ENCODE data around the gene GET3.
"Not testable (repeated sequence)": the region's sequence is repeated elsewhere in the genome, so short reads cannot be mapped to it uniquely, and the experiment has no call there.

- TF ChIP-seq, protein P1, sequence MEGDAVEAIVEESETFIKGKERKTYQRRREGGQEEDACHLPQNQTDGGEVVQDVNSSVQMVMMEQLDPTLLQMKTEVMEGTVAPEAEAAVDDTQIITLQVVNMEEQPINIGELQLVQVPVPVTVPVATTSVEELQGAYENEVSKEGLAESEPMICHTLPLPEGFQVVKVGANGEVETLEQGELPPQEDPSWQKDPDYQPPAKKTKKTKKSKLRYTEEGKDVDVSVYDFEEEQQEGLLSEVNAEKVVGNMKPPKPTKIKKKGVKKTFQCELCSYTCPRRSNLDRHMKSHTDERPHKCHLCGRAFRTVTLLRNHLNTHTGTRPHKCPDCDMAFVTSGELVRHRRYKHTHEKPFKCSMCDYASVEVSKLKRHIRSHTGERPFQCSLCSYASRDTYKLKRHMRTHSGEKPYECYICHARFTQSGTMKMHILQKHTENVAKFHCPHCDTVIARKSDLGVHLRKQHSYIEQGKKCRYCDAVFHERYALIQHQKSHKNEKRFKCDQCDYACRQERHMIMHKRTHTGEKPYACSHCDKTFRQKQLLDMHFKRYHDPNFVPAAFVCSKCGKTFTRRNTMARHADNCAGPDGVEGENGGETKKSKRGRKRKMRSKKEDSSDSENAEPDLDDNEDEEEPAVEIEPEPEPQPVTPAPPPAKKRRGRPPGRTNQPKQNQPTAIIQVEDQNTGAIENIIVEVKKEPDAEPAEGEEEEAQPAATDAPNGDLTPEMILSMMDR (IDR thresholded peaks at IDR 0.05): not testable (repeated sequence)
- not testable (repeated sequence) for TF ChIP-seq POLR2A (IDR thresholded peaks at IDR 0.05); POLR2AphosphoS5 (IDR thresholded peaks at IDR 0.05; ENCODE audit: insufficient read depth in 1 of 2, low read depth in 1 of 2)
Observed at GRCh38 chr19:12713304-12713703, 24.0 kb upstream of the GET3 start.
